Progenitor cell of endocrine pancreas (in vitro differentiated cells): ENCODE measurements around the gene NID2. TPM values are rescaled to one million over a fixed set of nuclear protein-coding genes. Genes with fewer than 3 reads are reported as not detected.

Source experiments
- DNase-seq: peaks from one replicate; pipeline ENCODE4 v3.0.0; 2021; ENCODE audit warnings: low spot score; ENCODE audit not compliant: unreplicated experiment
- H3K27ac Mint-ChIP-seq: 2 replicates; pipeline ENCODE4 v1.8.0; 2021; ENCODE audit warnings: mild to moderate bottlenecking, moderate library complexity, mixed read lengths
- H3K27me3 Mint-ChIP-seq: 2 replicates; pipeline ENCODE4 v1.8.0; 2021; ENCODE audit warnings: mixed read lengths
- H3K36me3 Mint-ChIP-seq: 2 replicates; pipeline ENCODE4 v1.8.0; 2022; ENCODE audit warnings: mixed read lengths; ENCODE audit not compliant: insufficient read depth
- H3K4me1 Mint-ChIP-seq: 2 replicates; pipeline ENCODE4 v1.8.0; 2021; ENCODE audit warnings: low read depth, mixed read lengths
- H3K4me3 Mint-ChIP-seq: 2 replicates; pipeline ENCODE4 v1.8.0; 2021; ENCODE audit warnings: low read depth, mild to moderate bottlenecking, moderate library complexity, mixed read lengths
- H3K9me3 Mint-ChIP-seq: 2 replicates; pipeline ENCODE4 v1.8.0; 2021; ENCODE audit warnings: low read depth, mixed read lengths
- total RNA-seq: library from RNA; stranded (reverse); gene quantifications from 2 replicates; pipeline ENCODE4 v1.2.1, GENCODE V29; 2021
- TF ChIP-seq, protein P1 (sequence below): fragments of 200-600 bp; sonication (generic); IDR thresholded peaks from one replicate; pipeline ENCODE4 v1.5.0; 2021; ENCODE audit warnings: antibody characterized with exemption, mild to moderate bottlenecking; ENCODE audit not compliant: unreplicated experiment

The NID2 gene
- total RNA-seq, 1 donor from 2014 or later = 2.1 TPM

GRCh38 chr14:51972566-51972965 lies 96.3 kb downstream of the NID2 start:
- no peak overlapping the region for H3K4me3 Mint-ChIP-seq
- TF ChIP-seq, protein P1, sequence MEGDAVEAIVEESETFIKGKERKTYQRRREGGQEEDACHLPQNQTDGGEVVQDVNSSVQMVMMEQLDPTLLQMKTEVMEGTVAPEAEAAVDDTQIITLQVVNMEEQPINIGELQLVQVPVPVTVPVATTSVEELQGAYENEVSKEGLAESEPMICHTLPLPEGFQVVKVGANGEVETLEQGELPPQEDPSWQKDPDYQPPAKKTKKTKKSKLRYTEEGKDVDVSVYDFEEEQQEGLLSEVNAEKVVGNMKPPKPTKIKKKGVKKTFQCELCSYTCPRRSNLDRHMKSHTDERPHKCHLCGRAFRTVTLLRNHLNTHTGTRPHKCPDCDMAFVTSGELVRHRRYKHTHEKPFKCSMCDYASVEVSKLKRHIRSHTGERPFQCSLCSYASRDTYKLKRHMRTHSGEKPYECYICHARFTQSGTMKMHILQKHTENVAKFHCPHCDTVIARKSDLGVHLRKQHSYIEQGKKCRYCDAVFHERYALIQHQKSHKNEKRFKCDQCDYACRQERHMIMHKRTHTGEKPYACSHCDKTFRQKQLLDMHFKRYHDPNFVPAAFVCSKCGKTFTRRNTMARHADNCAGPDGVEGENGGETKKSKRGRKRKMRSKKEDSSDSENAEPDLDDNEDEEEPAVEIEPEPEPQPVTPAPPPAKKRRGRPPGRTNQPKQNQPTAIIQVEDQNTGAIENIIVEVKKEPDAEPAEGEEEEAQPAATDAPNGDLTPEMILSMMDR = no peak
- H3K9me3 Mint-ChIP-seq = no peaks in the 10 kb centered on the region
- H3K27ac Mint-ChIP-seq = no peak overlapping the region
- no peaks in the 10 kb centered on the region for H3K36me3 Mint-ChIP-seq
- H3K4me1 Mint-ChIP-seq = no peaks in the 10 kb centered on the region
- DNase-seq = no peak
- H3K27me3 Mint-ChIP-seq = peaks cover under 1% of the 10 kb centered on the region

- Mint-ChIP-seq H3K36me3 (no peaks in the 10 kb centered on the region), H3K4me1 (no peaks in the 10 kb centered on the region), H3K9me3 (no peaks in the 10 kb centered on the region), H3K4me3 (no peak overlapping the region), H3K27ac (no peak overlapping the region), H3K27me3 (no peaks in the 10 kb centered on the region)
- TF ChIP-seq, protein P1 = no peak
- DNase-seq = no peak
Measured at GRCh38 chr14:51969852-51970540, 98.9 kb downstream of the NID2 start.

DNA sequence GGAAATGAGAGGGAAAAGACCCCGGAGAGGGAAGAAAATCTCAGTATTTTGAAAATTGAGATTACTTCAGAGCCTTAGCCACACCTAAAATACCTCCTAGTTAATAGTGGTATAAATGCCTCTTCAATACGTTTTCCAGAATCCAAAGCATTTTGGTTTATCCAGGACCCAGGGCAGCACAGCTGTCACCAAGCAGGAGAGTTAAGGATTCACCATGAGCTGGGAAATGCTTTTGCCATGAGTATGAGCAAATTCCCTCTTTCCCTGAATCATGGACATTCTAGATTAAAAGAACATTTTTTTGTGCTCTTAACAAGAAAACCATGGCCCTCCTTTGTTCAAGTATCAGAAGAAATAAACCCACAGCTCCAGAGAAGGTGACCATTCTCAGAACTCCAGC lies 101.3 kb downstream of the NID2 start:
- Mint-ChIP-seq H3K9me3 (no peaks in the 10 kb centered on the region), H3K27me3 (no peaks in the 10 kb centered on the region), H3K36me3 (no peaks in the 10 kb centered on the region), H3K4me3 (no peak overlapping the region), H3K27ac (no peak overlapping the region), H3K4me1 (peaks cover 1% of the 10 kb centered on the region)
- DNase-seq = no peak
- TF ChIP-seq, protein P1 = no peak

DNA sequence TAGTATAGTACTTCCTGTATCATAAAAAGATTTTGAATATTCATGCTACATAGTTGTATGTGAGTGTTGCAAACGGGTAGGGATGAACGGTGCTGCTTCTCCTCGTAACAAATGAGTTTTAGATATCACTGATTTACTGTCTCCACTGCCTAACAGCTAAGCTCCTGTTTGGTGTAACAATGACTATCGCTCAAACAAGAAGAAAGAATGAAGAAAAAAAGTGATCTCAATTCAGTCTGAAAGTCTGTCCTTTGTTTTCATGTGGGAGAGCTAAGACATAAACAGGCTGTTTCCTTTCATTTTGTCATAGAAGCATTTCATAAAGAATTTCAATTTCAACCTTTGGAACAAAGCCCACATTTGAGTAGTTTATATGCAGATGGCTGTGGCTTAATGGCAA lies 105.6 kb downstream of the NID2 start:
- Mint-ChIP-seq H3K27me3 (no peaks in the 10 kb centered on the region), H3K4me3 (no peak overlapping the region), H3K9me3 (peaks cover 20% of the 10 kb centered on the region), H3K4me1 (peaks cover 7% of the 10 kb centered on the region), H3K27ac (no peak overlapping the region), H3K36me3 (peaks cover 9% of the 10 kb centered on the region)
- TF ChIP-seq, protein P1 = no peak
- no peak for DNase-seq

DNA sequence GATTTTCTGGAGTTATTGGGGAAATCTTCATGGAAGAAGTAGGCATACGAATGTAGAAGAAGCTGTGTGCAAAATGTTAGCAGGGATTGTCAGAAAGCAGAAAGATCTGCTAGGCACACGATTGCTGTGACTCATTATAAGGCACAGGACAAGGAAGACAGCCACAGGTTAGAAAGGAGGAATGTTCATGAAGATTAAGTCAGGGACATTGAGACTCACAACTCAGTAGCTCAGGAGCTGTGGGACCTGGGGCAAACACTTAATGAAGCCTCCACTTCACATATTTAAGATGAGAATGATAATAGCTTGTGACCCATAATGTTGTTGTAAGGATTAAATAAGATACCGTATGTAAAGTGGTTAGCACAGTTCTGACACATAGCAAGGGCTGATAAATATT lies 106.1 kb downstream of the NID2 start:
- no peak overlapping the region for H3K27ac Mint-ChIP-seq
- H3K4me3 Mint-ChIP-seq = no peak overlapping the region
- no peaks in the 10 kb centered on the region for H3K27me3 Mint-ChIP-seq
- H3K36me3 Mint-ChIP-seq = peaks cover 9% of the 10 kb centered on the region
- H3K9me3 Mint-ChIP-seq = peaks cover 24% of the 10 kb centered on the region
- peaks cover 7% of the 10 kb centered on the region for H3K4me1 Mint-ChIP-seq
- TF ChIP-seq, protein P1 = no peak
- DNase-seq = no peak
